SK-N-SH treated with all-trans-retinoic acid at 6 μM for 48 hours (cell line): Measurements from ENCODE around the gene AFDN.

Experiments
- ATAC-seq: fragments of 200-7000 bp; cut with Tn5 transposase; 3 replicates; pipeline ENCODE4 v1.9.1; 2020; ENCODE audit warnings: mild to moderate bottlenecking, moderate library complexity
- ARNTL ChIP-seq: fragments of 450-650 bp; formaldehyde crosslinking; IDR thresholded peaks from 2 replicates; pipeline ENCODE4 v1.5.0; 2020; ENCODE audit warnings: low read depth, mild to moderate bottlenecking, moderate library complexity, borderline replicate concordance
- CREB5 ChIP-seq: fragments of 250-450 bp; sonication (Bioruptor Pico); IDR thresholded peaks from 2 replicates; pipeline ENCODE4 v1.5.1; 2020; ENCODE audit warnings: low read depth, mild to moderate bottlenecking, moderate library complexity
- CSRNP3 ChIP-seq: fragments of 250-450 bp; sonication (Bioruptor Pico); IDR thresholded peaks from 2 replicates; pipeline ENCODE4 v1.5.1; 2021; ENCODE audit warnings: mild to moderate bottlenecking, moderate library complexity
- ESRRG ChIP-seq: fragments of 250-450 bp; sonication (Bioruptor Pico); IDR thresholded peaks from 2 replicates; pipeline ENCODE4 v1.6.1; 2021; ENCODE audit warnings: mild to moderate bottlenecking
- ISL1 ChIP-seq: fragments of 250-450 bp; sonication (Bioruptor Pico); IDR thresholded peaks from 2 replicates; pipeline ENCODE4 v2.1.2; 2022; ENCODE audit warnings: mild to moderate bottlenecking, moderate library complexity
- PATZ1 ChIP-seq: fragments of 250-450 bp; sonication (Bioruptor Pico); IDR thresholded peaks from 2 replicates; pipeline ENCODE4 v1.8.0; 2020; ENCODE audit warnings: mild to moderate bottlenecking, moderate library complexity, borderline replicate concordance
- POU6F1 ChIP-seq: fragments of 250-450 bp; sonication (Bioruptor Pico); IDR thresholded peaks from 2 replicates; pipeline ENCODE4 v1.8.0; 2021; ENCODE audit warnings: low read depth, mild to moderate bottlenecking, moderate library complexity, borderline replicate concordance
- RARB ChIP-seq: fragments of 250-450 bp; sonication (Bioruptor Pico); IDR thresholded peaks from 2 replicates; pipeline ENCODE4 v1.8.0; 2021; ENCODE audit warnings: mild to moderate bottlenecking, moderate library complexity
- SNAI2 ChIP-seq: fragments of 250-450 bp; sonication (Bioruptor Pico); IDR thresholded peaks from 2 replicates; pipeline ENCODE4 v1.5.0; 2020; ENCODE audit warnings: mild to moderate bottlenecking, moderate library complexity
- TCF4 ChIP-seq: fragments of 250-450 bp; sonication (Bioruptor Pico); IDR thresholded peaks from 2 replicates; pipeline ENCODE4 v1.8.0; 2021; ENCODE audit warnings: mild to moderate bottlenecking, moderate library complexity, borderline replicate concordance
- TOX ChIP-seq: fragments of 250-450 bp; sonication (Bioruptor Pico); IDR thresholded peaks from 2 replicates; pipeline ENCODE4 v1.8.0; 2021; ENCODE audit warnings: mild to moderate bottlenecking, moderate library complexity, borderline replicate concordance
- TSHZ2 ChIP-seq: fragments of 250-450 bp; sonication (Bioruptor Pico); IDR thresholded peaks from 2 replicates; pipeline ENCODE4 v1.5.0; 2020; ENCODE audit warnings: mild to moderate bottlenecking, moderate library complexity
- ZC3H10 ChIP-seq: fragments of 250-450 bp; sonication (Bioruptor Pico); IDR thresholded peaks from 2 replicates; pipeline ENCODE4 v1.5.1; 2021; ENCODE audit warnings: mild to moderate bottlenecking, moderate library complexity
- ZNF70 ChIP-seq: fragments of 450-650 bp; formaldehyde crosslinking; IDR thresholded peaks from 2 replicates; pipeline ENCODE4 v1.5.0; 2020; ENCODE audit warnings: mild to moderate bottlenecking, moderate library complexity
- ZNF8 ChIP-seq: fragments of 450-650 bp; formaldehyde crosslinking; IDR thresholded peaks from 2 replicates; pipeline ENCODE4 v1.5.0; 2020; ENCODE audit warnings: mild to moderate bottlenecking, moderate library complexity

AFDN gene

GRCh38 chr6:167794161-167795157 lies 32.3 kb upstream of the AFDN start:
- TF ChIP-seq POU6F1: no peak
- no peak for TF ChIP-seq ISL1
- TF ChIP-seq ZNF8 (CRISPR knock-in tag): no peak
- TF ChIP-seq CREB5: no peak
- TF ChIP-seq TOX (CRISPR knock-in tag): no peak
- no peak for TF ChIP-seq ZNF70 (CRISPR knock-in tag)
- TF ChIP-seq RARB: no peak
- no peak for ATAC-seq

- no peak for ATAC-seq
- TF ChIP-seq ARNTL (CRISPR knock-in tag) (no peak), PATZ1 (CRISPR knock-in tag) (no peak), ZNF70 (CRISPR knock-in tag) (no peak), RARB (no peak), SNAI2 (CRISPR knock-in tag) (no peak), CREB5 (no peak)
- TF ChIP-seq, all 23 proteins: peak for 0
Measured at GRCh38 chr6:167795321-167795811, 31.3 kb upstream of the AFDN start.

GRCh38 chr6:167795874-167796191 lies 30.9 kb upstream of the AFDN start:
- TF ChIP-seq ZNF8 (CRISPR knock-in tag): no peak
- ATAC-seq: no peak

- TF ChIP-seq ZC3H10 (CRISPR knock-in tag) (no peak), CSRNP3 (CRISPR knock-in tag) (no peak), PATZ1 (CRISPR knock-in tag) (no peak), ESRRG (CRISPR knock-in tag) (no peak), TSHZ2 (CRISPR knock-in tag) (no peak), TCF4 (no peak)
- ATAC-seq: peak; percentile 54
Measured at GRCh38 chr6:167796192-167796981, 30.3 kb upstream of the AFDN start.
